Measurements from ENCODE around the gene ESR1.

DNA sequence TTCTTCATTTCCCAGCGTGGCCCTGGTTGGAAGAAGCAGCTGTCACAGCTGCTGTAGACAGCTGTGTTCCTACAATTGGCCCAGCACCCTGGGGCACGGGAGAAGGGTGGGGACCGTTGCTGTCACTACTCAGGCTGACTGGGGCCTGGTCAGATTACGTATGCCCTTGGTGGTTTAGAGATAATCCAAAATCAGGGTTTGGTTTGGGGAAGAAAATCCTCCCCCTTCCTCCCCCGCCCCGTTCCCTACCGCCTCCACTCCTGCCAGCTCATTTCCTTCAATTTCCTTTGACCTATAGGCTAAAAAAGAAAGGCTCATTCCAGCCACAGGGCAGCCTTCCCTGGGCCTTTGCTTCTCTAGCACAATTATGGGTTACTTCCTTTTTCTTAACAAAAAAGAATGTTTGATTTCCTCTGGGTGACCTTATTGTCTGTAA lies 292.7 kb downstream of the ESR1 start:
- no peak for TF ChIP-seq CTCF (IDR thresholded peaks at IDR 0.05)
- no peak for TF ChIP-seq POLR2A (IDR thresholded peaks at IDR 0.05)
